ENCODE results near the gene RYK.

RYK gene

GRCh38 chr3:134186391-134186790 is 64.3 kb downstream of the RYK start:
- no peaks in the 10 kb centered on the region for H3K9me3 ChIP-seq (ENCODE audit: control insufficient read depth, insufficient read depth, low read length)
- H3K9ac ChIP-seq (ENCODE audit: low read depth, low read length) = no peak overlapping the region
- H3K36me3 ChIP-seq (ENCODE audit: insufficient read depth, low read length) = no peaks in the 10 kb centered on the region; the same call in 1 of the 2 replicates
- H3K4me1 ChIP-seq (ENCODE audit: insufficient read depth, low read length) = peaks cover 3% of the 10 kb centered on the region; the same call in 1 of the 2 replicates

GRCh38 chr3:134180761-134181160 is 69.9 kb downstream of the RYK start:
- Histone ChIP-seq H3K9me3 (ENCODE audit: control insufficient read depth, insufficient read depth, low read length) (no peaks in the 10 kb centered on the region), H3K9ac (ENCODE audit: low read depth, low read length) (no peak overlapping the region), H3K36me3 (ENCODE audit: insufficient read depth, low read length) (peaks cover 3% of the 10 kb centered on the region), H3K4me1 (ENCODE audit: insufficient read depth, low read length) (peaks cover 3% of the 10 kb centered on the region; the same call in 1 of the 2 replicates)

- Histone ChIP-seq H3K9me3 (ENCODE audit: control insufficient read depth, insufficient read depth, low read length) (no peaks in the 10 kb centered on the region), H3K4me1 (ENCODE audit: insufficient read depth, low read length) (peaks cover 3% of the 10 kb centered on the region; the same call in 1 of the 2 replicates), H3K9ac (ENCODE audit: low read depth, low read length) (no peak overlapping the region), H3K36me3 (ENCODE audit: insufficient read depth, low read length) (peaks cover 3% of the 10 kb centered on the region)
These were observed 71.2 kb downstream of the RYK start for GRCh38 chr3:134179508-134179907.

- Histone ChIP-seq H3K36me3 (ENCODE audit: insufficient read depth, low read length) (peaks cover 10% of the 10 kb centered on the region), H3K9me3 (ENCODE audit: control insufficient read depth, insufficient read depth, low read length) (no peaks in the 10 kb centered on the region), H3K4me1 (ENCODE audit: insufficient read depth, low read length) (peaks cover 5% of the 10 kb centered on the region; the same call in 1 of the 2 replicates), H3K9ac (ENCODE audit: low read depth, low read length) (no peak overlapping the region)
These were observed 87.6 kb downstream of the RYK start for GRCh38 chr3:134163096-134163495.

- H3K4me1 ChIP-seq (ENCODE audit: insufficient read depth, low read length) = peaks cover 5% of the 10 kb centered on the region; the same call in 1 of the 2 replicates
- no peaks in the 10 kb centered on the region for H3K9me3 ChIP-seq (ENCODE audit: control insufficient read depth, insufficient read depth, low read length)
- no peak overlapping the region for H3K9ac ChIP-seq (ENCODE audit: low read depth, low read length)
- peaks cover 12% of the 10 kb centered on the region for H3K36me3 ChIP-seq (ENCODE audit: insufficient read depth, low read length)
These were observed 88.6 kb downstream of the RYK start for GRCh38 chr3:134161898-134162615.

GRCh38 chr3:134155446-134155845 is 95.2 kb downstream of the RYK start:
- no peaks in the 10 kb centered on the region for H3K4me1 ChIP-seq (ENCODE audit: insufficient read depth, low read length)
- no peaks in the 10 kb centered on the region for H3K9me3 ChIP-seq (ENCODE audit: control insufficient read depth, insufficient read depth, low read length)
- peaks cover 9% of the 10 kb centered on the region; the same call in 1 of the 2 replicates for H3K36me3 ChIP-seq (ENCODE audit: insufficient read depth, low read length)
- no peak overlapping the region for H3K9ac ChIP-seq (ENCODE audit: low read depth, low read length)

- H3K36me3 ChIP-seq (ENCODE audit: insufficient read depth, low read length) = peaks cover 5% of the 10 kb centered on the region; the same call in 1 of the 2 replicates
These were observed 96.9 kb downstream of the RYK start for GRCh38 chr3:134153761-134154160.

GRCh38 chr3:134150476-134150875 is 100.2 kb downstream of the RYK start:
- Histone ChIP-seq H3K36me3 (ENCODE audit: insufficient read depth, low read length) (no peaks in the 10 kb centered on the region), H3K4me1 (ENCODE audit: insufficient read depth, low read length) (no peaks in the 10 kb centered on the region), H3K9ac (ENCODE audit: low read depth, low read length) (no peak overlapping the region), H3K9me3 (ENCODE audit: control insufficient read depth, insufficient read depth, low read length) (no peaks in the 10 kb centered on the region)

More at GRCh38 chr3:134153761-134154160, 96.9 kb downstream of the RYK start:
- Histone ChIP-seq H3K9me3 (ENCODE audit: control insufficient read depth, insufficient read depth, low read length) (no peaks in the 10 kb centered on the region), H3K9ac (ENCODE audit: low read depth, low read length) (no peak overlapping the region), H3K4me1 (ENCODE audit: insufficient read depth, low read length) (no peaks in the 10 kb centered on the region)

GRCh38 chr3:134149286-134149685 is 101.4 kb downstream of the RYK start:
- Histone ChIP-seq H3K9ac (ENCODE audit: low read depth, low read length) (no peak overlapping the region), H3K4me1 (ENCODE audit: insufficient read depth, low read length) (peaks cover 5% of the 10 kb centered on the region; the same call in 1 of the 2 replicates), H3K9me3 (ENCODE audit: control insufficient read depth, insufficient read depth, low read length) (no peaks in the 10 kb centered on the region), H3K36me3 (ENCODE audit: insufficient read depth, low read length) (no peaks in the 10 kb centered on the region)

GRCh38 chr3:134148534-134148933 is 102.1 kb downstream of the RYK start:
- H3K9me3 ChIP-seq (ENCODE audit: control insufficient read depth, insufficient read depth, low read length) = no peaks in the 10 kb centered on the region
- no peaks in the 10 kb centered on the region for H3K36me3 ChIP-seq (ENCODE audit: insufficient read depth, low read length)
- no peak overlapping the region for H3K9ac ChIP-seq (ENCODE audit: low read depth, low read length)
- peaks cover 5% of the 10 kb centered on the region; the same call in 1 of the 2 replicates for H3K4me1 ChIP-seq (ENCODE audit: insufficient read depth, low read length)

- H3K4me1 ChIP-seq (ENCODE audit: insufficient read depth, low read length) = peaks cover 5% of the 10 kb centered on the region; the same call in 1 of the 2 replicates
- H3K36me3 ChIP-seq (ENCODE audit: insufficient read depth, low read length) = no peaks in the 10 kb centered on the region
- H3K9ac ChIP-seq (ENCODE audit: low read depth, low read length) = no peak overlapping the region
- no peaks in the 10 kb centered on the region for H3K9me3 ChIP-seq (ENCODE audit: control insufficient read depth, insufficient read depth, low read length)
These were observed 103.2 kb downstream of the RYK start for GRCh38 chr3:134147411-134147810.

GRCh38 chr3:134146666-134147065 is 104.0 kb downstream of the RYK start:
- H3K36me3 ChIP-seq (ENCODE audit: insufficient read depth, low read length) = no peaks in the 10 kb centered on the region
- H3K4me1 ChIP-seq (ENCODE audit: insufficient read depth, low read length) = peaks cover 5% of the 10 kb centered on the region; the same call in 1 of the 2 replicates
- H3K9me3 ChIP-seq (ENCODE audit: control insufficient read depth, insufficient read depth, low read length) = no peaks in the 10 kb centered on the region

GRCh38 chr3:134145183-134145582 is 105.5 kb downstream of the RYK start:
- no peak overlapping the region for H3K9ac ChIP-seq (ENCODE audit: low read depth, low read length)

More at GRCh38 chr3:134146666-134147065, 104.0 kb downstream of the RYK start:
- no peak overlapping the region for H3K9ac ChIP-seq (ENCODE audit: low read depth, low read length)

GRCh38 chr3:134144694-134145093 is 106.0 kb downstream of the RYK start:
- no peaks in the 10 kb centered on the region for H3K9me3 ChIP-seq (ENCODE audit: control insufficient read depth, insufficient read depth, low read length)
- H3K9ac ChIP-seq (ENCODE audit: low read depth, low read length) = no peak overlapping the region
- no peaks in the 10 kb centered on the region for H3K36me3 ChIP-seq (ENCODE audit: insufficient read depth, low read length)
- H3K4me1 ChIP-seq (ENCODE audit: insufficient read depth, low read length) = peaks cover 5% of the 10 kb centered on the region; the same call in 1 of the 2 replicates

More at GRCh38 chr3:134145183-134145582, 105.5 kb downstream of the RYK start:
- Histone ChIP-seq H3K9me3 (ENCODE audit: control insufficient read depth, insufficient read depth, low read length) (no peaks in the 10 kb centered on the region), H3K36me3 (ENCODE audit: insufficient read depth, low read length) (no peaks in the 10 kb centered on the region), H3K4me1 (ENCODE audit: insufficient read depth, low read length) (peaks cover 5% of the 10 kb centered on the region; the same call in 1 of the 2 replicates)

GRCh38 chr3:134143828-134144401 is 106.7 kb downstream of the RYK start:
- Histone ChIP-seq H3K36me3 (ENCODE audit: insufficient read depth, low read length) (no peaks in the 10 kb centered on the region), H3K4me1 (ENCODE audit: insufficient read depth, low read length) (peaks cover 5% of the 10 kb centered on the region; the same call in 1 of the 2 replicates)

More at GRCh38 chr3:134143828-134144401, 106.7 kb downstream of the RYK start:
- Histone ChIP-seq H3K9ac (ENCODE audit: low read depth, low read length) (no peak overlapping the region), H3K9me3 (ENCODE audit: control insufficient read depth, insufficient read depth, low read length) (no peaks in the 10 kb centered on the region)
